HL-60 (cell line): ENCODE data around the gene UBE2D1.

Experiments used
- CTCF ChIP-seq: IDR thresholded peaks from one replicate; pipeline ENCODE4 v1.5.1; 2011; ENCODE audit warnings: low read length, control low read depth, inconsistent platforms; ENCODE audit not compliant: insufficient read depth
- GABPA ChIP-seq: IDR thresholded peaks from 2 replicates; pipeline ENCODE4 v1.6.1; 2012; ENCODE audit warnings: low read depth
- POLR2AphosphoS5 ChIP-seq: IDR thresholded peaks from 2 replicates; pipeline ENCODE4 v1.6.1; 2012; ENCODE audit warnings: low read depth
- REST ChIP-seq: IDR thresholded peaks from 2 replicates; pipeline ENCODE4 v1.6.1; 2012; ENCODE audit warnings: low read depth; ENCODE audit not compliant: insufficient replicate concordance
- SPI1 ChIP-seq: IDR thresholded peaks from 2 replicates; pipeline ENCODE4 v1.6.1; 2012; ENCODE audit warnings: low read depth, mild to moderate bottlenecking, borderline replicate concordance

- TF ChIP-seq CTCF: no peak
- TF ChIP-seq POLR2AphosphoS5: no peak
- TF ChIP-seq REST: no peak
- TF ChIP-seq GABPA: no peak
- TF ChIP-seq SPI1: no peak
These were observed 81.0 kb downstream of the UBE2D1 start for GRCh38 chr10:58415757-58416156.
